Pancreas (tissue), 10 donors: ENCODE data around the gene FILIP1. TPM values are rescaled to one million over a fixed set of nuclear protein-coding genes. Genes with fewer than 3 reads are reported as not detected.

ENCODE experiments used
- ATAC-seq, 4 donors: fragments of 200-7000 bp; cut with Tn5 transposase; one replicate each; pipeline versions ENCODE4 v1.8.0 to v1.9.1; 2020; ENCODE audit warnings: mild to moderate bottlenecking in 4 of 4, moderate library complexity in 4 of 4
- DNase-seq, 6 donors: peaks; one replicate each; pipeline ENCODE4 v3.0.0-alpha.2; 2020
- FAIRE-seq: peaks from 2 replicates; lab custom pipeline; 2012; peaks lifted over from hg19 to GRCh38; lab: Jason Lieb, UNC
- H3K27ac ChIP-seq, 4 donors: fragments of 200-600 bp; sonication (generic); 1 replicate in 3 of 4; 2 replicates in 1 of 4; pipeline versions ENCODE4 v1.5.0 to v1.8.0; 2020
- H3K27me3 ChIP-seq, 4 donors: fragments of 200-600 bp; one replicate each; pipeline ENCODE4 v1.8.0; 2021
- H3K36me3 ChIP-seq, 3 donors: fragments of 200-600 bp; sonication (generic) in 1 of 3; one replicate each; pipeline versions ENCODE4 v1.5.0 to v1.8.0; 2020 to 2021
- H3K4me1 ChIP-seq, 3 donors: fragments of 200-600 bp; one replicate each; pipeline ENCODE4 v1.8.0; 2021
- H3K4me3 ChIP-seq, 4 donors: fragments of 200-600 bp; sonication (generic) in 2 of 4; one replicate each; pipeline versions ENCODE4 v1.5.0 to v1.8.0; 2020 to 2021
- H3K9me3 ChIP-seq, 4 donors: fragments of 200-600 bp; one replicate each; pipeline ENCODE4 v1.8.0; 2021
- WGBS, 2 donors: extraction: QIAGEN DNeasy Blood & Tissue Kit; methylation state at CpG; one replicate each; pipeline ENCODE4 v1.1.7; 2013; 5-methylcytosine and 5-hydroxymethylcytosine counted together
- intact Hi-C, 3 donors: fragments of 100-400 bp; cut with DNase I; formaldehyde crosslinking; loops; one replicate each; pipeline versions ENCODE4 v1.11.1 to v1.14.2; 2022
- polyA plus RNA-seq, 2 donors: library from polyadenylated mRNA; stranded (reverse); fragments of 200-250 nt; gene quantifications; one replicate each; pipeline ENCODE4 v1.2.3, GENCODE V29; 2013
- total RNA-seq, 6 donors: library from RNA; stranded (reverse); fragmentation: NEBNext Ultra II Directional in 4 of 6; extraction: Animal tissue kit (Norgen Biotek cat#: 25700) in 4 of 6; gene quantifications; one replicate each; pipeline versions ENCODE4 v1.2.1 to v1.2.4, GENCODE V29; 2021 to 2023
- TF ChIP-seq, protein P1 (sequence below), 4 donors: fragments of 200-600 bp; sonication (generic) in 3 of 4; IDR thresholded peaks; one replicate each; pipeline versions ENCODE4 v1.5.0 to v1.8.0; 2021; ENCODE audit warnings: antibody characterized with exemption in 4 of 4
- donor health status: healthy with polysubstance abuse.
- donor health status: DM: no; HTN: no; CAD: no; lungs with moderate emphysema.
- donor health status: DM: no; HTN: no; CAD: no.
- donor health status: control.
- donor health status: control.
- donor health status: Bipolar disorder and iron deficiency.
- donor health status: DM: yes; HTN: yes; CAD: no.
- donor health status: DM: no; HTN: no; CAD: no.
- donor health status: DM: no; HTN: no; CAD: no.
- donor health status: DM: yes; HTN: yes; CAD: no.

The FILIP1 gene
- total and polyA plus RNA-seq, 8 donors = 0.33 to 3.6 (median 1.5) TPM

DNA sequence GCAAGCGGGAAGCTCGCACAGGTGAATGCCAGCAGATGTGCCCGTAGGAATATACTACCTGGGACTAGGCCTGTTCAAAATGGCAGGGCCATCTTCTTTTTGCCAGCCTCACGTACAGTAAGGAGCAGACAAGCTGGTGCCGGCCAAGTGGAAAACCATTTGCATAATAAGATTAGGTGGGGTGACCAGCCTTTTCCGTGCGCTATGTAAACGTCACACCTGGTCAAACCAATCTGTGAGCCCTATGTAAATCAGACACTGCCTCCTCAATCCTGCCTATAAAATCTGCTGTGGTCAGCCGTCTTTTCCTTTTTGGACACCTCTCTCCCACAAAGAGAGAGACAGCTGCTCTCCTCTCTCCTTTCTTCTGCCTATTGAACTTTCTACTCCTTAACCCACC is 148.2 kb downstream of the FILIP1 start:
- FAIRE-seq (no peak), ATAC-seq (no peak), DNase-seq (no peak)
- no peaks in the 10 kb centered on the region for H3K9me3 ChIP-seq
- H3K27me3 ChIP-seq = no peaks in the 10 kb centered on the region
- H3K36me3 ChIP-seq = no peaks in the 10 kb centered on the region
- peaks cover 0 to 7% (median 0%) of the 10 kb centered on the region in 3 donors for H3K4me1 ChIP-seq
- TF ChIP-seq, protein P1, sequence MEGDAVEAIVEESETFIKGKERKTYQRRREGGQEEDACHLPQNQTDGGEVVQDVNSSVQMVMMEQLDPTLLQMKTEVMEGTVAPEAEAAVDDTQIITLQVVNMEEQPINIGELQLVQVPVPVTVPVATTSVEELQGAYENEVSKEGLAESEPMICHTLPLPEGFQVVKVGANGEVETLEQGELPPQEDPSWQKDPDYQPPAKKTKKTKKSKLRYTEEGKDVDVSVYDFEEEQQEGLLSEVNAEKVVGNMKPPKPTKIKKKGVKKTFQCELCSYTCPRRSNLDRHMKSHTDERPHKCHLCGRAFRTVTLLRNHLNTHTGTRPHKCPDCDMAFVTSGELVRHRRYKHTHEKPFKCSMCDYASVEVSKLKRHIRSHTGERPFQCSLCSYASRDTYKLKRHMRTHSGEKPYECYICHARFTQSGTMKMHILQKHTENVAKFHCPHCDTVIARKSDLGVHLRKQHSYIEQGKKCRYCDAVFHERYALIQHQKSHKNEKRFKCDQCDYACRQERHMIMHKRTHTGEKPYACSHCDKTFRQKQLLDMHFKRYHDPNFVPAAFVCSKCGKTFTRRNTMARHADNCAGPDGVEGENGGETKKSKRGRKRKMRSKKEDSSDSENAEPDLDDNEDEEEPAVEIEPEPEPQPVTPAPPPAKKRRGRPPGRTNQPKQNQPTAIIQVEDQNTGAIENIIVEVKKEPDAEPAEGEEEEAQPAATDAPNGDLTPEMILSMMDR (IDR thresholded peaks at IDR 0.05) = no peak
- intact Hi-C loops = no loop called here
- 92% methylated on average over 9 of the region's 9 CpGs for WGBS, 2 donors
- no peak overlapping the region for H3K4me3 ChIP-seq
- no peak overlapping the region for H3K27ac ChIP-seq

DNA sequence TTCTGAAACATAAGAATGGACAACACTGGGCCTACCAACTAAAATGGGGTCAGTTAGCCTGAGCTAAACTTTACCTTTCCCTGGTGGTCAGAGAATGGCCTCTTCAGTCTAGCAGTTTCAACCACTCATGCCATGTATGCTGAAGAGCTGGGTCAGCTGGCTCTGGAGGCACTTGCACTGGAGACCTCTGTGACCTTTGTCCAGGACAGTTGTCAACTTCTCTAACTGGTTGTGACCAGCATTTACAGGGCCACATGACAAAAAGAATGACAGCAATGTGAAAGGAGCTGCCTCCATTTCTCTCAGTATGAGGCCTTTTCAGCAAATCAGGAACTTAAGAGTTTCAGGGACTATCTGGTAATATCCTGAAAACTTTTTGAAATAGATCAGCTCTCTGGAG is 149.1 kb downstream of the FILIP1 start:
- Histone ChIP-seq H3K4me1 (peaks cover 0 to under 1% (median 0%) of the 10 kb centered on the region in 3 donors), H3K36me3 (no peaks in the 10 kb centered on the region), H3K9me3 (no peaks in the 10 kb centered on the region), H3K27ac (no peak overlapping the region), H3K27me3 (no peaks in the 10 kb centered on the region), H3K4me3 (no peak overlapping the region)
- intact Hi-C loops = no loop called here
- ATAC-seq = no peak
- FAIRE-seq = no peak
- no peak for DNase-seq
- TF ChIP-seq, protein P1 (IDR thresholded peaks at IDR 0.05) = no peak

- ATAC-seq = no peak
- TF ChIP-seq, protein P1 (IDR thresholded peaks at IDR 0.05) = no peak
- H3K27ac ChIP-seq = no peak overlapping the region
- H3K9me3 ChIP-seq = no peaks in the 10 kb centered on the region
- no peak for FAIRE-seq
- no peak overlapping the region for H3K4me3 ChIP-seq
- H3K36me3 ChIP-seq = no peaks in the 10 kb centered on the region
- no peaks in the 10 kb centered on the region for H3K4me1 ChIP-seq
- no peak for DNase-seq
- no peaks in the 10 kb centered on the region for H3K27me3 ChIP-seq
- intact Hi-C loops = no loop called here
These were observed 149.6 kb downstream of the FILIP1 start for GRCh38 chr6:75344021-75344420.

- TF ChIP-seq, protein P1 (IDR thresholded peaks at IDR 0.05) = no peak
- no peaks in the 10 kb centered on the region for H3K36me3 ChIP-seq
- WGBS, 2 donors = 63 to 73% methylated on average over 4 of the region's 4 CpGs
- H3K27ac ChIP-seq = no peak overlapping the region
- intact Hi-C loops = no loop called here
- no peak for FAIRE-seq
- H3K4me1 ChIP-seq = no peaks in the 10 kb centered on the region
- H3K4me3 ChIP-seq = no peak overlapping the region
- no peak for DNase-seq
- no peaks in the 10 kb centered on the region for H3K27me3 ChIP-seq
- no peaks in the 10 kb centered on the region for H3K9me3 ChIP-seq
- no peak for ATAC-seq
These were observed 155.6 kb downstream of the FILIP1 start for GRCh38 chr6:75337835-75338580.

DNA sequence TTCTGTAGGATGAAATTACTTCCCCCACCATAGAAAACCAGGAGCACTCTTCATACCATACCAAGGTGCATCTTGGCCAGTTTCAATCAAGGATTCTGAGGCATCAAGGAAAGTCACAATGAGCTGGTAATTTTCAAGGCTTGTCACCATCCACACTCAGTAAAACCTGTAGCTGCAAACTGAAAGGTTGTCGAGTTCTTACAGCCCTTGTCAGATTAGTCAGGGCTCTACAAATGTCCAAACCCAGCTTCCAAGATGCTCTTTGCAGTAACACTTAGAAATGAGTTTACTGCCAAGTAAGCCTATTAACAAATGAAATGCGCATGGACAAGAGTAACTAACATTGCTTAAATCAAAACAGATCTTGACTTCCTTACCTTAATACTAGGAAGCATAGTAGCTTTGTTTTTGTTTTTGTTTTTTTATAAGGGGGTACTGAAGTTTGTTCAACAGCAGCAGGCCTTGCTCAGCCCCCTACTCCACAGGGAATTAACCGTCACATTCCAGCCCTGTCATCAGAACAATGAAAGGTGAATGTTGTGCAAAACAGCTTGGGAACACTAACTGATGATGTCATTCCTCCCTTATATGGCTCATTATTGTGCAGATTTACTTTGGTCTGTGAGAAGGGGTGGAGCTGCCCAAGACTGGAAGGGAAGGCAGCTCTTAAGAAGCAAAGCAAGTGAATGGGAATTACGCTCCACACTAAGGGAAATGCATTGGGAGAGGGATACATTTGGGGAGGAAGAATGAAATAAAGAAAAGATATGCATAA is 159.1 kb downstream of the FILIP1 start:
- H3K27me3 ChIP-seq = no peaks in the 10 kb centered on the region
- TF ChIP-seq, protein P1 (IDR thresholded peaks at IDR 0.05) = no peak
- no peaks in the 10 kb centered on the region for H3K4me1 ChIP-seq
- no peak for FAIRE-seq
- intact Hi-C loops = no loop called here
- no peaks in the 10 kb centered on the region for H3K36me3 ChIP-seq
- H3K9me3 ChIP-seq = no peaks in the 10 kb centered on the region
- no peak overlapping the region for H3K4me3 ChIP-seq
- 77 to 79% methylated on average over 4 of the region's 4 CpGs for WGBS, 2 donors
- ATAC-seq = peak in 1 of 4 donors; percentile 23
- no peak for DNase-seq
- H3K27ac ChIP-seq = no peak overlapping the region
